GM13976 (cell line): ENCODE data around the gene PTHLH.

Experiments
- DNase-seq: peaks from one replicate; pipeline ENCODE4 v3.0.0; 2012; ENCODE audit warnings: low spot score
- in situ Hi-C: fragments of 300-500 bp; cut with MboI; formaldehyde crosslinking; loops from one replicate; pipeline ENCODE4 v1.12.0; 2022; ENCODE audit warnings: low sequenced_read_pairs, mixed read lengths, inconsistent platforms; ENCODE audit not compliant: unreplicated experiment
- TF ChIP-seq, protein P1 (sequence below): IDR thresholded peaks from 2 replicates; pipeline ENCODE4 v1.5.1; 2012; ENCODE audit warnings: borderline replicate concordance, mild to moderate bottlenecking; ENCODE audit not compliant: insufficient read depth; ENCODE audit errors: extremely low read depth, missing control alignments, control extremely low read depth

Gene PTHLH

DNA sequence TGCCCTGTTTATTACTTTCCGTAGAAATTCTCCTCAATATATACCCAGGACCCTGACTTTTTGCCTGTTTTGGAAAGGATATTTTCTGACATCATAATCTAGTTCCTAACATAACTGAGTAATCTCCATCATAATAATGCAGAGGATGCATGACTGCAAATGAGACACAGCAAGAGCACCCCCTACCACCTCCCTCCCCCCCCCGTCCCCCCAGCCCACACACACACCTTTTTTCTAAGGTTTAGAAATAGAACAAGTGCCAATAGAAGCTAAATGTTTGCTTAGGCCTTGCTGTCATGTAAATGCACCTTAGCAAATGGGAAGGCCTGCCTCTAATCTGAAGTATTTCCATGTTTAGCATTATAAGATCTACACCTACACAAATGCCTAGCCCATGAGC lies at the start of gene PTHLH:
PTHLH (minus strand) TSS at position 13 of the 400 bp plus-strand sequence. CDS start 3,239 bp downstream, outside the sequence.
- TF ChIP-seq, protein P1, sequence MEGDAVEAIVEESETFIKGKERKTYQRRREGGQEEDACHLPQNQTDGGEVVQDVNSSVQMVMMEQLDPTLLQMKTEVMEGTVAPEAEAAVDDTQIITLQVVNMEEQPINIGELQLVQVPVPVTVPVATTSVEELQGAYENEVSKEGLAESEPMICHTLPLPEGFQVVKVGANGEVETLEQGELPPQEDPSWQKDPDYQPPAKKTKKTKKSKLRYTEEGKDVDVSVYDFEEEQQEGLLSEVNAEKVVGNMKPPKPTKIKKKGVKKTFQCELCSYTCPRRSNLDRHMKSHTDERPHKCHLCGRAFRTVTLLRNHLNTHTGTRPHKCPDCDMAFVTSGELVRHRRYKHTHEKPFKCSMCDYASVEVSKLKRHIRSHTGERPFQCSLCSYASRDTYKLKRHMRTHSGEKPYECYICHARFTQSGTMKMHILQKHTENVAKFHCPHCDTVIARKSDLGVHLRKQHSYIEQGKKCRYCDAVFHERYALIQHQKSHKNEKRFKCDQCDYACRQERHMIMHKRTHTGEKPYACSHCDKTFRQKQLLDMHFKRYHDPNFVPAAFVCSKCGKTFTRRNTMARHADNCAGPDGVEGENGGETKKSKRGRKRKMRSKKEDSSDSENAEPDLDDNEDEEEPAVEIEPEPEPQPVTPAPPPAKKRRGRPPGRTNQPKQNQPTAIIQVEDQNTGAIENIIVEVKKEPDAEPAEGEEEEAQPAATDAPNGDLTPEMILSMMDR, result no peak
- in situ Hi-C loops, result no loop called here
- DNase-seq, result no peak

DNA sequence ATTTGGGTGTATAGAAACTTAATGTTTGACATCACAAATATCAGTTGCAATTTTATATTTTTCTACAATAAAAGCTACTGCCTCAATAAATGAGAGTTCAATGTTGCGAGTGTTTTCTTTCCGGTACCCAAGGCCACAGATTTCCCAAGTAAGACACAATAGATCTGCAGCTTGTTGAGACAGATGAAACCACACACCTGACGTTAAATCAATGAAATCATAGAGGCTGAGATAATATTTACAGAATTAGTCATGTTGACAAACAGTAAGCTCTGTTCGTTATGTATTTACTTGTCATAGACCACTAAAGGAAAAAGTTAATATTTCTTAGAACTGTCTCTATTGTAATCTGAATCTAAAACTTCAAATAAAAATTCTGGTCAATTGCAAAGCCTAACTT lies 49.2 kb upstream of the PTHLH start:
- in situ Hi-C loops, result no loop called here
- TF ChIP-seq, protein P1, result no peak
- no peak for DNase-seq

DNA sequence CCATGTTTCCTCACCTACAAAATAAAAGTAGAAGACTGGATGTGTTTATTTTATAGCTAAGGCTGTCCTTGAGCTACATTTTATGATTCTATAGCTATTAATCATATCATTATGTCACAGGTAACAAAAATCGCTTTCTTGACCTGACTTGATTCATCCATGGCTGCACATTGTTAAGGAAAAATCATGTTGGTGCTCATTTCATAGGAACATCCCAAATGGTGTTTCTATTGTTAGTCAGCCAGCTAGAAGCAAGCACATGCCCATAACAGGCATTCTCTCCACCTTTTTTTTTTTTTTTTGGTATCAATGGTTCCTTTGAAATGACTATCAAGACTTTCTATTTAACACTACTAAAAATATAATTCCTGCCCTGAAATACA lies 45.3 kb upstream of the PTHLH start:
- in situ Hi-C loops, result no loop called here
- no peak for DNase-seq
- TF ChIP-seq, protein P1, result no peak

DNA sequence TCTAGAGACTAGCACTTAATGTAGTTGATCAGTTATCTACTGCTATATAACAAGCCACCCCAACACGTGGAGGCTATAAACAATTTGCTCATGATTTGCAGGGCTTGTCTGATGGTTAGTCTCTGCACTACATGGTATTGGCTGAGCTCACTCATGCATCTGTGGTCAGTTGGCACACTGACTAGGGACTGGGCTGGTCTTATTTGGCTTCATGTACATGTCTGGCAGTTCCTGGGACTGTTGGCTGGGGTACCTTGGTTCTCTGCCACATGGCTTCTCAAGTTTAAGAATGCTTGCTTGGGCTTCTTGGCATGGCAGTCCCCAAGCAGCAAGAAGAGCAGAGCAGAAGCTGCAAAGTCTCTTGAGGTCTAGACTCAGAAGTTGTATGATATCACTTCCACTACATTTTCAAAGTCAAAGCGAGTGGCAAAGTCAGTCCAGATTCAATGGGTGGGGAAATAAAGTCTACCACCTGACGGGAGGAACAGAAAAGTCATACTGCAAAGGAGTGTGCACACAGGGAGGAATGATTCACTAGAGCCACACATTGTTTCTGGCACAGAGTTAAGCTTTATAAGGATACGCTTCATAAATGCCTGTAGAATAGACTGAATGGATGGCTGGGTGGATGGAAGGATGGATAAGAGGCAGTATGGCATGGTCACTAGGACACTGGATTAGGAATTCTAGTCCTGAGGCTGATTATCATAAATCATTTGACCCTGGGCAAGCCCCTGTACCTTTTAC lies 44.8 kb upstream of the PTHLH start:
- TF ChIP-seq, protein P1, result no peak
- no peak for DNase-seq
- in situ Hi-C loops, result no loop called here

DNA sequence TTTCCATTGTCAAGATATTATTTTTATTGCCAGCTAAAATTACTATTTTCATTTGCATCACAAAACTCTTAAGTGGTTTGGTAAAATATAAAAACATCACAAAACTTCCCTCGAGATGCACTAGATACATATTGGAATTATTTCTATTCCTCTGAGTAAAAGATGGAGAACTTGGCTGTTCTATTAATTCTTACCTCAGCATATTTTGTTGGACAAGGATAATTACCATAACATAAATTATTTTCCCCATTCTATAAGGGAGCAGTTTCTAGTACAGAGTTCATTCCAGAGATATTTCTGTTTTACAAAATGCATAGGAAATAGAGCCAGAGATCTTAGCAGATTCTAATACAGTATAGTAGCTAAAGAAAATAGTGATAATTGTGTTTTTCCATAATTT lies 42.6 kb upstream of the PTHLH start:
- in situ Hi-C loops, result no loop called here
- no peak for DNase-seq
- TF ChIP-seq, protein P1, result no peak

DNA sequence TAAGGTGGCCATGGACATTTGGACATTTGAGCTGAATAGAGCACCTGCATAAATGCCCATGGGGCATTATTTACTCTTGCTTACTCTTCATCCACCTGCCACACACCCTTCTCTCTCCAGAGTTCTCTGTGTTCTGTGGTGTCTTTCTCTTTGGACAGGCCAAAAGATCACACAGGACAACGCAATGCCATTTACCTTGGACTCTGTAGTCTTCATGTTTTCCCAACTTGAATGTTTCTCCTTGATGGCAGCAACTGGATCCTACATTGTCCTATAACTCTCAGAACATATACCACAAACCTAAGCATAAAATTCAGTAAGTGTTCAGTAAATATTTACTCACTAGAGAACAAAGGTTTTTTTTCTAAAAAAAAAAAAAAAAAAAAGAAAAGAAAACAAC lies 41.7 kb upstream of the PTHLH start:
- in situ Hi-C loops, result no loop called here
- TF ChIP-seq, protein P1, result no peak
- DNase-seq, result no peak
